Gastrocnemius medialis (tissue), 4 donors: ENCODE measurements around the gene PDSS2. TPM values are rescaled to one million over a fixed set of nuclear protein-coding genes. Genes with fewer than 3 reads are reported as not detected.

ENCODE experiments used
- ATAC-seq, 2 donors: fragments of 150-250 bp; one replicate each; pipeline ENCODE4 v1.9.1; 2016
- DNase-seq, 2 donors: peaks; one replicate each; pipeline ENCODE4 v3.0.0-alpha.2; 2019
- H3K27ac ChIP-seq, 4 donors: fragments of 200-600 bp; sonication (generic); 1 replicate in 1 of 4; 2 replicates in 3 of 4; pipeline ENCODE4 v1.5.1; 2016 to 2018; ENCODE audit warnings: mild to moderate bottlenecking in 2 of 4, moderate library complexity in 1 of 4
- H3K27me3 ChIP-seq, 3 donors: fragments of 200-600 bp; sonication (generic) in 2 of 3; 1 replicate in 1 of 3; 2 replicates in 2 of 3; pipeline versions ENCODE4 v1.5.1 to v1.6.0; 2016 to 2019; ENCODE audit warnings: mild to moderate bottlenecking in 1 of 3, moderate library complexity in 1 of 3
- H3K36me3 ChIP-seq, 2 donors: fragments of 200-600 bp; sonication (generic) in 1 of 2; one replicate each; pipeline ENCODE4 v1.5.1; 2017 to 2018
- H3K4me1 ChIP-seq, 2 donors: fragments of 200-600 bp; sonication (generic) in 1 of 2; one replicate each; pipeline ENCODE4 v1.5.1; 2016 to 2017; ENCODE audit warnings: mild to moderate bottlenecking in 2 of 2
- H3K4me3 ChIP-seq, 4 donors: fragments of 200-600 bp; sonication (generic) in 3 of 4; 1 replicate in 1 of 4; 2 replicates in 3 of 4; pipeline ENCODE4 v1.5.1; 2016 to 2019; ENCODE audit warnings: mild to moderate bottlenecking in 2 of 4
- H3K9me3 ChIP-seq, 3 donors: fragments of 200-600 bp; sonication (generic) in 2 of 3; 1 replicate in 1 of 3; 2 replicates in 2 of 3; pipeline ENCODE4 v1.5.1; 2016 to 2019
- POLR2A ChIP-seq, 2 donors: fragments of 450-650 bp; IDR thresholded peaks; one replicate each; pipeline ENCODE4 v1.6.1; 2017; ENCODE audit warnings: antibody characterized with exemption in 2 of 2, mild to moderate bottlenecking in 2 of 2, moderate library complexity in 2 of 2
- in situ Hi-C, 4 donors: fragments of 200-750 bp; cut with MboI; loops; one replicate each; pipeline versions ENCODE4 v1.15.0 to v1.8.0; 2017; ENCODE audit warnings: low sequenced_read_pairs in 4 of 4
- intact Hi-C: fragments of 100-400 bp; cut with DNase I; formaldehyde crosslinking; loops from one replicate; pipeline ENCODE4 v1.15.1; 2023; ENCODE audit warnings: low total_unique reads
- total RNA-seq, 4 donors: library from RNA; depleted of rRNA; stranded (reverse); fragments of >200 nt; gene quantifications; one replicate each; pipeline versions ENCODE4 v1.1.0 to v1.2.3, GENCODE V29; 2016
- TF ChIP-seq, protein P1 (sequence below), 5 experiments: fragments of 450-650 bp in 3 of 5; fragments of 200-600 bp in 2 of 5; sonication (generic) in 2 of 5; IDR thresholded peaks in 4 of 5; conservative IDR thresholded peaks in 1 of 5; 1 replicate in 4 of 5; 2 replicates in 1 of 5; pipeline ENCODE4 v1.5.1; 2016 to 2019; ENCODE audit warnings: antibody characterized with exemption in 5 of 5, mild to moderate bottlenecking in 3 of 5, moderate library complexity in 3 of 5

The PDSS2 gene
- total RNA-seq, 4 donors from 2014 or later, result 6.6 to 14.3 (median 10.0) TPM

GRCh38 chr6:107246972-107247615, 212.3 kb downstream of the PDSS2 start:
- Histone ChIP-seq H3K27me3 (no peaks in the 10 kb centered on the region), H3K9me3 (no peaks in the 10 kb centered on the region), H3K4me1 (peaks cover 6 to 8% of the 10 kb centered on the region in 2 donors), H3K27ac (peak overlapping the region; percentile 47 to 82 (median 61)), H3K4me3 (peak overlapping the region in 1 of 4 donors; percentile 44), H3K36me3 (no peaks in the 10 kb centered on the region)
- in situ Hi-C loops, result no loop called here
- TF ChIP-seq, protein P1, sequence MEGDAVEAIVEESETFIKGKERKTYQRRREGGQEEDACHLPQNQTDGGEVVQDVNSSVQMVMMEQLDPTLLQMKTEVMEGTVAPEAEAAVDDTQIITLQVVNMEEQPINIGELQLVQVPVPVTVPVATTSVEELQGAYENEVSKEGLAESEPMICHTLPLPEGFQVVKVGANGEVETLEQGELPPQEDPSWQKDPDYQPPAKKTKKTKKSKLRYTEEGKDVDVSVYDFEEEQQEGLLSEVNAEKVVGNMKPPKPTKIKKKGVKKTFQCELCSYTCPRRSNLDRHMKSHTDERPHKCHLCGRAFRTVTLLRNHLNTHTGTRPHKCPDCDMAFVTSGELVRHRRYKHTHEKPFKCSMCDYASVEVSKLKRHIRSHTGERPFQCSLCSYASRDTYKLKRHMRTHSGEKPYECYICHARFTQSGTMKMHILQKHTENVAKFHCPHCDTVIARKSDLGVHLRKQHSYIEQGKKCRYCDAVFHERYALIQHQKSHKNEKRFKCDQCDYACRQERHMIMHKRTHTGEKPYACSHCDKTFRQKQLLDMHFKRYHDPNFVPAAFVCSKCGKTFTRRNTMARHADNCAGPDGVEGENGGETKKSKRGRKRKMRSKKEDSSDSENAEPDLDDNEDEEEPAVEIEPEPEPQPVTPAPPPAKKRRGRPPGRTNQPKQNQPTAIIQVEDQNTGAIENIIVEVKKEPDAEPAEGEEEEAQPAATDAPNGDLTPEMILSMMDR (IDR thresholded peaks at IDR 0.05 in 4 of 5, conservative IDR thresholded peaks at IDR 0.05 in 1 of 5), result no peak
- no peak for TF ChIP-seq POLR2A (IDR thresholded peaks at IDR 0.05)
- intact Hi-C loops, result no loop called here
- DNase-seq (no peak), ATAC-seq (peak; percentile 80 to 97)

DNA sequence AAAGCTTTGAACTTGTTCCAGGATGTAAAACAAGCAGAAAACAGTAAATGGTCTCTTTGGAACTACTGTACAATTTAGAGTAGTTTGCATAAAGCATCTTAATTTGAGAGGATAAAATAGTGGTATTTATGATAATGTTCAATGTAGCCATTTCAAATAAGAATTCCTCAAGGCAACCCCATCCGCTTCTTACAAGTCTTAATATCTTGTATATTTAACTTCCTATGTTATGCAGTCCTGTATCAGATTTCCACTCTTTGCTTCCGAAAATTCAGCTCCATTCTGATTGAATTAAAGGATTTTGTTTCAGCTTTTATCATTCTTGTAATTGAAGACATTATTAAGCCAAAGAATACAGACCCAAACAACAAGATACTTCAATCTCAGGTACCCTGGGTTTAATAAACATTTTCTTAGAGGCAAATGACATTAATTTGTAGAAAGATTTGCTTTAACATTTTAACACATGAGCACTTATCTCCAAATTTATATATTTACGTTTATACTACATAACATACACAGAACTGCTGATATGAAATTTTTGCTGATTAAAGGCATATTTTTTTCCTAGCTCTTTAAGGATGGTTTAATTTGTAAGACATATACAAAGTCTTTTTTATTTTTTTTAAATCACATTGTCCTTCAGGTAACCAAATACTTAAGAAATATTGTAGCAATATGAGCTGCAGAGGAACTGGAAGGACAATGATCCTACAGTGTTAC, 213.0 kb downstream of the PDSS2 start:
- in situ Hi-C loops (no loop called here), intact Hi-C loops (no loop called here)
- H3K4me3 ChIP-seq, result no peak overlapping the region

GRCh38 chr6:107244742-107245480, 214.5 kb downstream of the PDSS2 start:
- peaks cover 6 to 8% of the 10 kb centered on the region in 2 donors for H3K4me1 ChIP-seq
- TF ChIP-seq, protein P1 (IDR thresholded peaks at IDR 0.05 in 4 of 5, conservative IDR thresholded peaks at IDR 0.05 in 1 of 5), result no peak
- DNase-seq (no peak), ATAC-seq (no peak)
- H3K27ac ChIP-seq, result no peak overlapping the region
- no peaks in the 10 kb centered on the region for H3K9me3 ChIP-seq
- intact Hi-C loops (no loop called here), in situ Hi-C loops (no loop called here)
- no peaks in the 10 kb centered on the region for H3K36me3 ChIP-seq
- H3K4me3 ChIP-seq, result no peak overlapping the region
- H3K27me3 ChIP-seq, result no peaks in the 10 kb centered on the region

More for the DNA sequence above, 213.0 kb downstream of the PDSS2 start:
- no peaks in the 10 kb centered on the region for H3K36me3 ChIP-seq
- DNase-seq (no peak), ATAC-seq (no peak)
- no peaks in the 10 kb centered on the region for H3K27me3 ChIP-seq
- H3K4me1 ChIP-seq, result peaks cover 6 to 8% of the 10 kb centered on the region in 2 donors
- no peaks in the 10 kb centered on the region for H3K9me3 ChIP-seq
- peak overlapping the region; percentile 47 to 82 (median 61) for H3K27ac ChIP-seq
- TF ChIP-seq POLR2A (IDR thresholded peaks at IDR 0.05), result no peak
- TF ChIP-seq, protein P1 (IDR thresholded peaks at IDR 0.05 in 4 of 5, conservative IDR thresholded peaks at IDR 0.05 in 1 of 5), result no peak

DNA sequence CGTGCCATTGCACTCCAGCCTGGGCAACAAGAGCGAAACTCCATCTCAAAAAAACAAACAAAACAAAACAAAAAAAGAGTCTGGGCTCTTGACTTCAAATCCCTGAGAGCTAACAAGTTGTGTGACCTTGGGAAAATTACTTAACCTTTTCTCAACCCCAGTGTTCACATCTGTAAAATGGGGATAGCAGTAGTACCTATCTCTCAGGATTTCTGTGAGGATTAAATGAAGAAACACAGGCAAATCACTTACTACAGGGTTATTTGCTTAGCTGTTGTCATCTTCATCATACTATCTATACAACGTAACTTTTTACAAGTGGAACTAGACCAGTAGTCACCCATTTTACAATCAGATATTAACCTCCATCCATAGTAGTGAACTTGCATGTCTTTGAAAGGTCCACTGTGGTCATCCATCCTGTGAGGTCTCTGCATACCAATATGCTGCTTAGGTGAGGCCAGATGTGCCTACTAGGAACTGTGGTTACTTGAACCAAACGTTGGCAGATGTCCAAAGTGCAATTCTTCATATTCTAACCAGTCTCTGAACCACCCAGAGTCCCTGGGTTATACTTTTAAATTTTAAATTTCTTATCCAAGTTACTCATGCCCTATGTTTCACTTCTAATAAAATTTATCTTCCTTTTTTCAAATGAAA, 215.2 kb downstream of the PDSS2 start:
- peaks cover 6 to 8% of the 10 kb centered on the region in 2 donors for H3K4me1 ChIP-seq
- ATAC-seq (no peak), DNase-seq (no peak)
- no peak overlapping the region for H3K27ac ChIP-seq
- no peak for TF ChIP-seq POLR2A (IDR thresholded peaks at IDR 0.05)
- TF ChIP-seq, protein P1 (IDR thresholded peaks at IDR 0.05 in 4 of 5, conservative IDR thresholded peaks at IDR 0.05 in 1 of 5), result no peak
- H3K9me3 ChIP-seq, result no peaks in the 10 kb centered on the region
- no peak overlapping the region for H3K4me3 ChIP-seq
- intact Hi-C loops (no loop called here), in situ Hi-C loops (no loop called here)
- H3K36me3 ChIP-seq, result no peaks in the 10 kb centered on the region
- no peaks in the 10 kb centered on the region for H3K27me3 ChIP-seq
